HEK293T (cell line): Measurements from ENCODE around the gene ADGRF5.

Experiments
- ARNT ChIP-seq: fragments of 450-650 bp; IDR thresholded peaks from 2 replicates; pipeline ENCODE4 v1.6.1; 2017; ENCODE audit warnings: mild to moderate bottlenecking
- BHLHE40 ChIP-seq: fragments of 450-650 bp; IDR thresholded peaks from 2 replicates; pipeline ENCODE4 v1.6.1; 2016; ENCODE audit warnings: mild to moderate bottlenecking, moderate library complexity, borderline replicate concordance
- CTBP1 ChIP-seq: fragments of 450-650 bp; IDR thresholded peaks from 2 replicates; pipeline ENCODE4 v1.6.1; 2016; ENCODE audit warnings: borderline replicate concordance
- ELF4 ChIP-seq: fragments of 450-650 bp; IDR thresholded peaks from 2 replicates; pipeline ENCODE4 v1.6.1; 2017; ENCODE audit warnings: antibody characterized with exemption
- FOXA1 ChIP-seq: fragments of 450-650 bp; IDR thresholded peaks from 2 replicates; pipeline ENCODE4 v1.6.1; 2016; ENCODE audit warnings: mild to moderate bottlenecking
- FOXK2 ChIP-seq: fragments of 450-650 bp; IDR thresholded peaks from 2 replicates; pipeline ENCODE4 v1.6.1; 2016; ENCODE audit warnings: mild to moderate bottlenecking
- FOXM1 ChIP-seq: fragments of 450-650 bp; IDR thresholded peaks from 2 replicates; pipeline ENCODE4 v1.6.1; 2017; ENCODE audit warnings: mild to moderate bottlenecking, borderline replicate concordance
- L3MBTL2 ChIP-seq: fragments of 450-650 bp; conservative IDR thresholded peaks from 2 replicates; pipeline ENCODE4 v1.6.1; 2016; ENCODE audit warnings: mild to moderate bottlenecking
- NFRKB ChIP-seq: fragments of 450-650 bp; IDR thresholded peaks from 2 replicates; pipeline ENCODE4 v1.6.1; 2016; ENCODE audit warnings: mild to moderate bottlenecking, moderate library complexity
- PKNOX1 ChIP-seq: fragments of 450-650 bp; IDR thresholded peaks from 2 replicates; pipeline ENCODE4 v1.6.1; 2016
- SP1 ChIP-seq: fragments of 450-650 bp; IDR thresholded peaks from 2 replicates; pipeline ENCODE4 v1.6.1; 2017
- SUZ12 ChIP-seq: fragments of 450-650 bp; IDR thresholded peaks from 2 replicates; pipeline ENCODE4 v1.6.1; 2016; ENCODE audit warnings: mild to moderate bottlenecking
- ZNF384 ChIP-seq: fragments of 450-650 bp; IDR thresholded peaks from 2 replicates; pipeline ENCODE4 v1.6.1; 2016

DNA sequence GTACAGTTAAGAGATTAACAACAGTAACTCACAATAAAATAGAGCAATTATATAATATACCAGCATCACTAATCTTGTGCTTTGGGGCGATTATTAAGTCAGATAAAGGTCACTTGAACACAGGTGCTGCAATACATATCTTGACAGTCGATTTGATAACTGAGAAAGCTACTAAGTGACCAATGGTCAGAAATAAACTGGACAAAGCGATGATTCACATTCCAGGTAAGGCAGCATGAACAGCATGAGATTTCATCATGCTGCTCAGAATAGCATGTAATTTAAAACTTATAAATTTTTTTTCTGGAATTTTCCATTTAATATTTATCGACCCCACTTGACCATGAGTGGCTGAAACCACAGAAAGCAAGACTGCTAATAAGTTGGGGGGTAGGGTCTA is 15.9 kb upstream of the ADGRF5 start:
- no peak for TF ChIP-seq SP1
- TF ChIP-seq NFRKB, result no peak
- no peak for TF ChIP-seq ZNF384
- no peak for TF ChIP-seq FOXK2
- no peak for TF ChIP-seq BHLHE40
- TF ChIP-seq FOXM1, result no peak
- no peak for TF ChIP-seq ELF4
- no peak for TF ChIP-seq SUZ12
- no peak for TF ChIP-seq PKNOX1
- TF ChIP-seq CTBP1, result no peak
- TF ChIP-seq ARNT, result no peak
- TF ChIP-seq FOXA1, result no peak
- no peak for TF ChIP-seq L3MBTL2
